Body of pancreas (tissue), 4 donors: Measurements from ENCODE around the gene IGSF3.
"Not testable (repeated sequence)": the region's sequence is repeated elsewhere in the genome, so short reads cannot be mapped to it uniquely, and the experiment has no call there.

Source experiments
- CTCF ChIP-seq, 7 experiments: fragments of 450-650 bp in 4 of 7; fragments of 200-600 bp in 3 of 7; sonication (generic) in 3 of 7; IDR thresholded peaks; one replicate each; pipeline ENCODE4 v1.5.1; 2016 to 2019; ENCODE audit warnings: antibody characterized with exemption in 7 of 7
- POLR2A ChIP-seq, 3 donors: fragments of 450-650 bp; IDR thresholded peaks; one replicate each; pipeline ENCODE4 v1.6.1; 2016; ENCODE audit warnings: antibody characterized with exemption in 3 of 3, mild to moderate bottlenecking in 2 of 3

- not testable (repeated sequence) for TF ChIP-seq POLR2A, CTCF (IDR thresholded peaks at IDR 0.05)
These were observed 14.9 kb downstream of the IGSF3 start for GRCh38 chr1:116652598-116652997.
